ENCODE data around the gene HOOK2. TPM values are rescaled to one million over a fixed set of nuclear protein-coding genes. Genes with fewer than 3 reads are reported as not detected.

The HOOK2 gene
- total and polyA plus RNA-seq, 4 donors = 39.8 to 67.4 (median 50.6) TPM

DNA sequence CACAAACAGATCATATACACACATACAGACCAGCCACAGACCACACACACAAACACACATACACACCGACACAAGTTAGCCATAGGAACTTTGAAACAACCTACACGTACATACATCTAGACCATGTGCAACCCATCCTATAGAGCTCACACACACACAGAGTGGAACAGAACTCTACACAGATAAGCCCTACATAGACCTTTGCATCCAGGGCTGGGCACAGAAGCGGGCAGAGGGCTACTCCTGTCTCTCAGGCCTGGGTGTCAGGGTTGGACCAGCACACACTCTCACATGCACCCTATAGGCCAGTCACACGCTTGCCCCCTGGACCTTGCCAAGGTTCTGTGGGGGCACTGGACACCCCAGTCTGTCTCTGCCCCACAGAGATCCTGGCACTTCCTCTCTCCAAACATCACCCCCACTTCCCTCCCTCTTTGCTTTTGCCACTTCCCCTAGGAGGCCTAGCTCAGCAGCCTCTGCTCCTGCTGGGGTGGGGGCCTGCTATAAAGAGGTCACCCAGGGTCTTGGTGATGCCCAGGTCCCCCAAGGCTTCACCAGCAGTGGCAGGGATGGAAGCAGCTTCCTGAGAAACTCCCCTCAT is 10.2 kb upstream of the HOOK2 start:
- ATAC-seq (ENCODE audit: insufficient read depth, low FRiP score) = no peak
- H3K27ac ChIP-seq (ENCODE audit: low read depth in 1 of 2, low read length in 1 of 2) = peak overlapping the region; percentile 34 to 87
- peak overlapping the region in 1 of 2 donors; percentile 30 for H3K9ac ChIP-seq (ENCODE audit: insufficient read depth in 1 of 2, low read length in 2 of 2)
- peak in 2 of 3 donors; percentile 13 to 38 for DNase-seq
- no peaks in the 10 kb centered on the region for H3K9me3 ChIP-seq (ENCODE audit: control insufficient read depth in 4 of 4, insufficient read depth in 3 of 4, low read length in 3 of 4)
- peaks cover 0 to 79% (median 38%) of the 10 kb centered on the region in 5 donors for H3K4me1 ChIP-seq (ENCODE audit: control insufficient read depth in 5 of 5, insufficient read depth in 5 of 5, low read length in 5 of 5)
- H3K27me3 ChIP-seq (ENCODE audit: control insufficient read depth in 3 of 3, insufficient read depth in 3 of 3, low read length in 2 of 3) = no peaks in the 10 kb centered on the region
- TF ChIP-seq, protein P1, sequence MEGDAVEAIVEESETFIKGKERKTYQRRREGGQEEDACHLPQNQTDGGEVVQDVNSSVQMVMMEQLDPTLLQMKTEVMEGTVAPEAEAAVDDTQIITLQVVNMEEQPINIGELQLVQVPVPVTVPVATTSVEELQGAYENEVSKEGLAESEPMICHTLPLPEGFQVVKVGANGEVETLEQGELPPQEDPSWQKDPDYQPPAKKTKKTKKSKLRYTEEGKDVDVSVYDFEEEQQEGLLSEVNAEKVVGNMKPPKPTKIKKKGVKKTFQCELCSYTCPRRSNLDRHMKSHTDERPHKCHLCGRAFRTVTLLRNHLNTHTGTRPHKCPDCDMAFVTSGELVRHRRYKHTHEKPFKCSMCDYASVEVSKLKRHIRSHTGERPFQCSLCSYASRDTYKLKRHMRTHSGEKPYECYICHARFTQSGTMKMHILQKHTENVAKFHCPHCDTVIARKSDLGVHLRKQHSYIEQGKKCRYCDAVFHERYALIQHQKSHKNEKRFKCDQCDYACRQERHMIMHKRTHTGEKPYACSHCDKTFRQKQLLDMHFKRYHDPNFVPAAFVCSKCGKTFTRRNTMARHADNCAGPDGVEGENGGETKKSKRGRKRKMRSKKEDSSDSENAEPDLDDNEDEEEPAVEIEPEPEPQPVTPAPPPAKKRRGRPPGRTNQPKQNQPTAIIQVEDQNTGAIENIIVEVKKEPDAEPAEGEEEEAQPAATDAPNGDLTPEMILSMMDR (IDR thresholded peaks at IDR 0.05; ENCODE audit: control extremely low read depth, extremely low read depth) = no peak
- no peak overlapping the region for H3K4me3 ChIP-seq
- WGBS, 2 donors = 47 to 48% methylated on average over 4 of the region's 4 CpGs
- no peaks in the 10 kb centered on the region for H3K36me3 ChIP-seq (ENCODE audit: control insufficient read depth in 4 of 4, insufficient read depth in 4 of 4, low read length in 4 of 4)

- Histone ChIP-seq H3K27ac (ENCODE audit: low read depth in 1 of 2, low read length in 1 of 2) (peak overlapping the region; percentile 86 to 87), H3K27me3 (ENCODE audit: control insufficient read depth in 3 of 3, insufficient read depth in 3 of 3, low read length in 2 of 3) (no peaks in the 10 kb centered on the region), H3K36me3 (ENCODE audit: control insufficient read depth in 4 of 4, insufficient read depth in 4 of 4, low read length in 4 of 4) (no peaks in the 10 kb centered on the region), H3K9me3 (ENCODE audit: control insufficient read depth in 4 of 4, insufficient read depth in 3 of 4, low read length in 3 of 4) (no peaks in the 10 kb centered on the region), H3K4me3 (no peak overlapping the region), H3K9ac (ENCODE audit: insufficient read depth in 1 of 2, low read length in 2 of 2) (peak overlapping the region in 1 of 2 donors; percentile 30), H3K4me1 (ENCODE audit: control insufficient read depth in 5 of 5, insufficient read depth in 5 of 5, low read length in 5 of 5) (peaks cover 0 to 75% (median 36%) of the 10 kb centered on the region in 5 donors)
- 43 to 46% methylated on average over 5 of the region's 5 CpGs for WGBS, 2 donors
- no peak for ATAC-seq (ENCODE audit: insufficient read depth, low FRiP score)
- DNase-seq = peak; percentile 53 to 88 (median 67)
- TF ChIP-seq, protein P1 (IDR thresholded peaks at IDR 0.05; ENCODE audit: control extremely low read depth, extremely low read depth) = no peak
Measured at GRCh38 chr19:12784871-12785430, 9.6 kb upstream of the HOOK2 start.

DNA sequence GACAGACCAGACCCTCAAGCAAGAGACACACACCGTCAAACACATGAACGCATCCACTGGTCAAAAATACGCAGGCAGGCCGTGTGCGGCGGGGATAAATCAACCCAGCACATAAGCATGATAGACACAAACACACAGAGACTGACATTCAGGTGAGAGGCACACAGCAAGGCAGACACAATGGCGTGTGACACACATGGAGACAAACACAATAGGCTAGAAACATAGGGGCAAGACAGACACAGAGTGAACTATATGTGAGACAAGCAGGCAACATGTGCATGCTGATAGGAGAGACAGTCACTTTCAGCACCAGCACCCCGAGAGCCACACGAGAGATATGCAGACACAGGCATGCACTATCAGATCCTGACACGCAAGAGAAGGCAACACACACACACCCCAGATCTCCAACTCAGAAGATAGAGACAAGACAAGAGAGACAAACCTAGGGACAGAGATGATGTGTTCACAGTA is 9.1 kb upstream of the HOOK2 start:
- no peak overlapping the region for H3K4me3 ChIP-seq
- TF ChIP-seq, protein P1 (IDR thresholded peaks at IDR 0.05; ENCODE audit: control extremely low read depth, extremely low read depth) = no peak
- H3K9me3 ChIP-seq (ENCODE audit: control insufficient read depth in 4 of 4, insufficient read depth in 3 of 4, low read length in 3 of 4) = no peaks in the 10 kb centered on the region
- ATAC-seq (ENCODE audit: insufficient read depth, low FRiP score) (no peak), DNase-seq (peak in 2 of 3 donors; percentile 21 to 39)
- peak overlapping the region; percentile 86 to 87 for H3K27ac ChIP-seq (ENCODE audit: low read depth in 1 of 2, low read length in 1 of 2)
- H3K9ac ChIP-seq (ENCODE audit: insufficient read depth in 1 of 2, low read length in 2 of 2) = peak overlapping the region in 1 of 2 donors; percentile 61
- no peaks in the 10 kb centered on the region for H3K36me3 ChIP-seq (ENCODE audit: control insufficient read depth in 4 of 4, insufficient read depth in 4 of 4, low read length in 4 of 4)
- peaks cover 0 to 79% (median 38%) of the 10 kb centered on the region in 5 donors for H3K4me1 ChIP-seq (ENCODE audit: control insufficient read depth in 5 of 5, insufficient read depth in 5 of 5, low read length in 5 of 5)
- 52 to 63% methylated on average over 10 of the region's 10 CpGs for WGBS, 2 donors
- H3K27me3 ChIP-seq (ENCODE audit: control insufficient read depth in 3 of 3, insufficient read depth in 3 of 3, low read length in 2 of 3) = no peaks in the 10 kb centered on the region

Data from lung (tissue), 12 donors.